Right cardiac atrium (tissue), 5 donors: ENCODE data around the gene CDC73. TPM values are rescaled to one million over a fixed set of nuclear protein-coding genes. Genes with fewer than 3 reads are reported as not detected.

Source experiments
- ATAC-seq, 2 donors: fragments of 200-7000 bp; cut with Tn5 transposase; one replicate each; pipeline versions ENCODE4 v1.8.0 to v1.9.1; 2020; ENCODE audit warnings: moderate library complexity in 2 of 2, mild to moderate bottlenecking in 1 of 2
- DNase-seq, 3 donors: peaks; one replicate each; pipeline ENCODE4 v3.0.0-alpha.2; 2020
- H3K27ac ChIP-seq: one replicate; pipeline ENCODE4 v1.5.1; 2013; ENCODE audit warnings: mild to moderate bottlenecking, low read length, control low read depth, moderate library complexity
- H3K27me3 ChIP-seq: one replicate; pipeline ENCODE4 v1.6.1; 2013; ENCODE audit not compliant: control insufficient read depth, insufficient read depth
- H3K4me1 ChIP-seq: one replicate; pipeline ENCODE4 v1.6.1; 2013; ENCODE audit warnings: low read length; ENCODE audit not compliant: control insufficient read depth, insufficient read depth
- H3K4me3 ChIP-seq: one replicate; pipeline ENCODE4 v1.5.1; 2013; ENCODE audit warnings: low read length, control low read depth
- H3K9me3 ChIP-seq: one replicate; pipeline ENCODE4 v1.6.1; 2013; ENCODE audit warnings: low read length; ENCODE audit not compliant: control insufficient read depth
- WGBS: extraction: QIAGEN DNeasy Blood & Tissue Kit; methylation state at CpG from one replicate; pipeline ENCODE4 v1.1.7; 2013; 5-methylcytosine and 5-hydroxymethylcytosine counted together
- intact Hi-C, 4 donors: fragments of 100-400 bp; cut with DNase I; formaldehyde crosslinking; loops; one replicate each; pipeline versions ENCODE4 v1.11.0 to v1.14.0; 2022 to 2023
- polyA plus RNA-seq: library from polyadenylated mRNA; stranded (reverse); fragments of 200-250 nt; gene quantifications from one replicate; pipeline ENCODE4 v1.2.3, GENCODE V29; 2013
- total RNA-seq, 4 donors: library from RNA; stranded (reverse); fragmentation: NEBNext Ultra II Directional; extraction: Animal tissue kit (Norgen Biotek cat#: 25700); gene quantifications; one replicate each; pipeline ENCODE4 v1.2.1, GENCODE V29; 2021
- donor health status: healthy with polysubstance abuse.
- donor health status: DM: no; HTN: yes; CAD: no.
- donor health status: DM: no; HTN: no; CAD: no.
- donor health status: DM: no; HTN: yes; CAD: no; lungs with severe emphysema.
- donor health status: DM: yes; HTN: yes; CAD: no.

CDC73 gene
- total and polyA plus RNA-seq, 5 donors = 12.4 to 60.9 (median 55.2) TPM

DNA sequence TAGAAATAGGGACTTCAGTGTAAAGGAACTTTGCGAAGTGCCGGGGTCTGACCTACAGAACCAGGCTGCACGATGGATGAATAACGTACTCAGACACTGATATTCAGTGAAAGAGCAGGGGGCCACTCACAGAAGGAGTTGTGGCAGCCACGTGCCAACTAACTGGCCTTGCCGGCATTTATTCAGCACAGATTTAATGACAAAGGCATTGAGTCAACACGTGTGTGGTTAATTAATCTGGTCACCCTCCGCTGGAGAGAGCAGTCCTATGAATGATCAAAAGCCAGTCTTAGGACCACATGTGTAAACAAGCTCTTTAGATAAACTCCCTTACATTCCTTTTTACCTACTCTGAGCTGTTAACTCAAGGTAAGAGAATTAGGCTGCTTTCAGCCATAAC is 70.8 kb downstream of the CDC73 start:
- Histone ChIP-seq H3K4me1 (no peaks in the 10 kb centered on the region), H3K27me3 (no peaks in the 10 kb centered on the region), H3K9me3 (no peaks in the 10 kb centered on the region), H3K4me3 (no peak overlapping the region), H3K27ac (no peak overlapping the region)
- 99% methylated on average over 8 of the region's 8 CpGs for WGBS
- no peak for ATAC-seq
- no peak for DNase-seq
- intact Hi-C loops = loop anchor here in 1 of 4 donors (10.0 kb wide), 1 partner anchor 1102 kb away; no protein-coding TSS in a partner anchor

DNA sequence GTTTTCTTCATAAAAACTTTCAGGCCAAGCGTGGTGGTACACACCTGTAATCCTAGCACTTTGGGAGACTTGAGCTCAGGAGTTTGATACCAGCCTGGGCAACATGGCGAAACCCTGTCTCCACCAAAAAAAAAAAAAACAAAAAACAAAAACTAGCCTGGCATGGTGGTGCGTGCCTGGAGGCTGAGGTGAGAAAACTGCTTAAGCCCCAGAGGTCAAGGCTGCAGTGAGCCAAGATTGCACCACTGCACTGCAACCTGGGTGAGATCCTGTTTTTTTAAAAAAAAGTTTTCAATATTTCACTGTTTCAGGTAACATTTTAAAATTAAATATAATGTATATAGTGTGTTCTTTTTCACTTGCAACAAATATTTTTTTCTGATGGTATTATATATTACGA is 78.1 kb downstream of the CDC73 start:
- 91% methylated on average over 4 of the region's 4 CpGs for WGBS
- intact Hi-C loops = loop anchor here in 1 of 4 donors (10.0 kb wide), 1 partner anchor 1095 kb away; no protein-coding TSS in a partner anchor
- Histone ChIP-seq H3K9me3 (no peaks in the 10 kb centered on the region), H3K27ac (no peak overlapping the region), H3K4me3 (no peak overlapping the region), H3K27me3 (no peaks in the 10 kb centered on the region), H3K4me1 (peaks cover 2% of the 10 kb centered on the region)
- DNase-seq = no peak
- ATAC-seq = no peak

DNA sequence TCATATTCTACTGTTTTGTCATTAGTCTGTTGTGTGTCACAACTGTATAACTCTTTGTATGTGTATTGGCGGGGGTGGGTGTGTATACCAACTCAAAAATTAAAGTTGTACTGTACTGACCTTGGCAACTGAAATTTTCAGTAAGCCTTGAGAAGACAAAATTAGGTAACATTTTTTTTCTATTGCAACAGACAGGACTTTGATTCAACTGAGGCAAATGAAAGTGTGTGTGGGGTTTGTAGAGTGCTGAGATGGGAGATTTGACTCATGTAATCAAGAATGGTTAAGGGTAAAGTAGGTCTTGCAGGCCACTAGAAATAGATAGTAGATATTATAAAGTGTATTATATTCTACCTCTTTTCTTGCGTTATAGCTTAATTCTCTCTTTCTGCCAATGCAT is 79.2 kb downstream of the CDC73 start:
- peaks cover 2% of the 10 kb centered on the region for H3K4me1 ChIP-seq
- ATAC-seq = no peak
- WGBS = 96% methylated on average over 2 of the region's 2 CpGs
- DNase-seq = no peak
- H3K27me3 ChIP-seq = no peaks in the 10 kb centered on the region
- H3K27ac ChIP-seq = no peak overlapping the region
- H3K9me3 ChIP-seq = no peaks in the 10 kb centered on the region
- intact Hi-C loops = no loop called here
- H3K4me3 ChIP-seq = no peak overlapping the region

DNA sequence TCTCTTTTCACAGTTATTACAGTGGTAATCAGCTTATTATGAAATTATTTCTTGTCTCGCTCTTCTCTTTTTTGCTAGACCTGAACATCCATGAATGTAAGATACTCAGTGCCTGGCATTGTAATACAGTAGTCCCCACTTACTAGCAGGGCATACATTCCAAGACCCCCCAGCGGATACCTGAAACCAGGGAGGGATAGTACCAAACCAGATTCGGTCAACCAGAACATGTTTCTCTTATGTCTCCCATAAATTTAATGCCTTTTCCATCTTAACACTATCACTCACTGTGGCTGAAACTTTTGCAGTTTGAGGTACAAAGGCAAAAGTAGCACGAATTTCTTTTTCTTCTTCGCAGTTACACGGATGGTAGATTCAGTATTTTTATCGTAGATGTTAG is 89.2 kb downstream of the CDC73 start:
- Histone ChIP-seq H3K27ac (no peak overlapping the region), H3K4me1 (peaks cover 2% of the 10 kb centered on the region), H3K27me3 (no peaks in the 10 kb centered on the region), H3K4me3 (no peak overlapping the region), H3K9me3 (no peaks in the 10 kb centered on the region)
- ATAC-seq = no peak
- no peak for DNase-seq
- 90% methylated on average over 7 of the region's 7 CpGs for WGBS
- intact Hi-C loops = no loop called here

DNA sequence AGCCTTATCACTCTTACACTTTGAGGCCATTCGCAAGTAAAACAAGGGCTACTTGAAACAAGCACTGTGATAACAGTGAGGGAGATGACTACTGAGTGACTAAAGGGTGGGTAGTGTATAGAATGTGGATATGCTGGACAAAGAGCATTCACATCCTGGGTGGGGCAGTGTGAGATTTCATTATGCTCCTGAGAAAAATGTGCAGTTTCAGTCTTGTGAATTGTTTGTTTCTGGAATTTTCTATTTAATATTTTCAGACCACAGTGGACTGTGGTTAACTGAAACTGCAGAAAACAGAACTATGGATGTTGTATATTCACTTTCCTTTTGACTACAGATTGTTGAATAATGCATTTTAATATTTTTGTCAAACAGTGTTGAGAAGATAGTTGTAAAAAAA is 89.7 kb downstream of the CDC73 start:
- peak in 1 of 2 donors; percentile 47 for ATAC-seq
- H3K27ac ChIP-seq = no peak overlapping the region
- no peaks in the 10 kb centered on the region for H3K27me3 ChIP-seq
- WGBS = 50% methylated on average over 1 of the region's 1 CpG
- H3K4me1 ChIP-seq = peaks cover 2% of the 10 kb centered on the region
- H3K4me3 ChIP-seq = no peak overlapping the region
- no peaks in the 10 kb centered on the region for H3K9me3 ChIP-seq
- no peak for DNase-seq
- intact Hi-C loops = no loop called here

DNA sequence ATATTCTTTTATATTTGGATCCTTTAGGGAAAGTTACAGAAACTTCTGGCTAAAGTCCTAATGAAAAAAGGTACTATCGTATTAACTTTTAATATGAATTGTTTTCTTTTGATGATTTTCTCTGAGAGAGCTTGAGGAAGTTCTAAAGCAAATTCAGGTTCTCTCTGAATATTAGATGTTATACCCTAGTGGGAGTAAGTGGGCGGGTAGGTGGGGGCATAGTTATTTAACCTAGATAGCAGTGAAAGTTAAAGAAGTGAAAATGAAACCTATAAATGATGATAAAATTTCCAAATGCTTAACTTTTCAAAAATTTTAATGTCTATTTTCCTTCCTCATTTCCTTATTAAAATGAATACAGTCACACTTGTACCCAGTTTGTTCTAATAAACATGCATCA is 90.8 kb downstream of the CDC73 start:
- 97% methylated on average over 2 of the region's 2 CpGs for WGBS
- Histone ChIP-seq H3K27me3 (no peaks in the 10 kb centered on the region), H3K4me3 (no peak overlapping the region), H3K27ac (no peak overlapping the region), H3K9me3 (no peaks in the 10 kb centered on the region), H3K4me1 (peaks cover 2% of the 10 kb centered on the region)
- intact Hi-C loops = no loop called here
- no peak for ATAC-seq
- no peak for DNase-seq

DNA sequence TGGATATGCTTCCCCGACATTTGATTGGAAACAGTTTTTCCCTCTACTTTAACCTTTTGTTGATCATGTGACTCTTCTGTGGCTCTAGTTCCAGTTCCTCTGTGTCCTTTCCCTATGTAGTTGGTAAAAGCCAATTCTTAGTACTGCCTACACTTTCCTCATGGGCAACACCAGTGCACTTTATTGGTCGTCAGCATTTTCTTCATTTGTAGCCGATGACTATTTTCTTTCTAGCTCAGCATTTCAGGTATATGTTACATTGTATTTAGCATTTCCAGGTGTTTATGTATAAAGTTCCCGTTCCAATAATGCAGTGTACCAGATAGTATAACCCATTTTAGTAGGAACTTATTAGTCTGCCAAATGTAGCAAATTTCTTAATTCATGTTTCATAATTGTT is 92.2 kb downstream of the CDC73 start:
- 97% methylated on average over 4 of the region's 4 CpGs for WGBS
- DNase-seq (no peak), ATAC-seq (no peak)
- Histone ChIP-seq H3K27ac (no peak overlapping the region), H3K9me3 (no peaks in the 10 kb centered on the region), H3K4me1 (peaks cover 2% of the 10 kb centered on the region), H3K27me3 (no peaks in the 10 kb centered on the region), H3K4me3 (no peak overlapping the region)
- intact Hi-C loops = no loop called here

DNA sequence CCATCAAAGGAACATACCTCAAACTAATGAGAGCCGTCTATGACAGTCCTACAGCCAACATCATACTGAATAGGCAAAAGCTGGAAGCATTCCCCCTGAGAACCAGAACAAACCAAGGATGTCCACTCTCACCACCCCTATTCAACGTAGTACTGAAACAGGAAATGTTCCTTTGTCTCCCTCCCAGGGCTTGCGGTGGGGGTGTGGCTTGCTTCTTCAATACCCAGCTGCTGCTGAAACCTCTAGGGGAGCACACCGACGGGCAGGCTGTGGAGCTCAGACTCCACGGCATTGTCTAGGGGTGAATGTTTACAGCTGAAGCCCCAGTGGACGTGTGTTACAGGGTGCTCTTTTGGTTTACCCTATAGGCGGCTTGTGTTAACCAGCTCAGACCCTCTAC is 95.1 kb downstream of the CDC73 start:
- Histone ChIP-seq H3K9me3 (no peaks in the 10 kb centered on the region), H3K27ac (no peak overlapping the region), H3K4me1 (no peaks in the 10 kb centered on the region), H3K27me3 (no peaks in the 10 kb centered on the region), H3K4me3 (no peak overlapping the region)
- DNase-seq (peak; percentile 30 to 48 (median 47)), ATAC-seq (peak; percentile 63 to 85)
- 77% methylated on average over 8 of the region's 8 CpGs for WGBS
- intact Hi-C loops = no loop called here

DNA sequence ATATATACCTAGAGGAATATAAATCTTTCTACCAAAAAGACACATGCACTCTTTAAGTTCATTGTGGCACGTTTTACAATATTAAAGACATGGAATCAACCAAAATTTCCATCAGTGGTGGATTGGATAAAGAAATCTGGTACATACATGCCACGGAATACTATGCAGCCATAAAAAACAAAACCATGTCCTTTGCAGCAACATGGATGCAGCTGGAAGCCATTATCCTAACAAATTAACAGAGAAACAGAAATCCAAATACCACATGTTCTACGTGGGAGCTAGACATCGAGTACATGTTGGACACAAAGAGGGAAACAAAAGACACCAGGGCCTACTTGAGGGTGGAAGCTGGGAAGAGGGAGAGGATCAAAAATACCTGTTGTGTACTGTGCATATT is 97.6 kb downstream of the CDC73 start:
- no peaks in the 10 kb centered on the region for H3K4me1 ChIP-seq
- intact Hi-C loops = no loop called here
- no peaks in the 10 kb centered on the region for H3K27me3 ChIP-seq
- ATAC-seq (no peak), DNase-seq (no peak)
- 94% methylated on average over 4 of the region's 4 CpGs for WGBS
- no peak overlapping the region for H3K27ac ChIP-seq
- no peaks in the 10 kb centered on the region for H3K9me3 ChIP-seq
- H3K4me3 ChIP-seq = no peak overlapping the region

DNA sequence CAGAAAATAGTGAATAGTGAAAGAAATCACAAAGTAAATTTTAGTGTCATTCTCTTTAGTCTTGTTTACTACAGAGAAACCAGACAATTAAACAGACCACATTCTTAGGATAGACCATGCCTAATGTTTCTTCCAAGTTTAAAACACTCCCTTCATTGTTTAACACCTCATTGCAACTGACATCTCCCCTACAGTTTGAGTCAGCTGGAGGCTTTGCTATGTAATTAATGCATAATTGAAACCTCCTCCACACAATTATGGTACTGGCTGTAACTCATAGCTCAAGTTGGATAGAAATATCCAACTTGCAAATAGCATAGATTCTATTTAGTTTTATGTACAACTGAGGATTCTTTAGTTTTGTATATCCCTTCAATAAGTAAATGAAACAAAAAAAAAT is 99.8 kb downstream of the CDC73 start:
- no peak for DNase-seq
- no peak for ATAC-seq
- Histone ChIP-seq H3K27me3 (no peaks in the 10 kb centered on the region), H3K4me3 (no peak overlapping the region), H3K27ac (no peak overlapping the region), H3K4me1 (no peaks in the 10 kb centered on the region), H3K9me3 (no peaks in the 10 kb centered on the region)
- intact Hi-C loops = no loop called here

DNA sequence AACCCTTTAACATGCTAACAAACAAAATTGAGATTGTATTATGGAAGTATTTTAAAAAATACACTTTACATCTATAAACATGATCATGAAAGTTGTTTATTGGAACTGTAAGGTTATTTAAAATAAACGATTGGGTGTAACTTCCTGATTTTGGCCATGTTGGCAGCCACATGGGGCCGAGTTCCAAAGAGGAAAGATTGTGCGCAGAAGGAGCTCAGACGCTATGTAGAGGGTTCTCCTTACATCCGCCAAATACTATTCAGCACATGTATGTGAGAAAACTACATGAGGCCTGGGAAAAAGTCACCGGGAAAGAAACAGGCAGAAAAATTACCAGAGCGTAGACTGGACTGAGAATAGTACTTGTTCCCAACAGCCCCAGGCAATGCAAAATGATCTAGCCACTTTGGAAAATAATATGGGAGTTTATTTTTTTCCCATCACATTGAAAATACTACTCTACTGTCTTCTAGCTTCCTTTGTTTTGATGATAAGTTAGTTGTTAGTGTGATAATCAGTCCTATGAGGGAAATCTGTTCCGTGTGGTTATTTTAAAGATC is 100.3 kb downstream of the CDC73 start:
- Histone ChIP-seq H3K4me1 (no peaks in the 10 kb centered on the region), H3K4me3 (no peak overlapping the region), H3K9me3 (no peaks in the 10 kb centered on the region), H3K27me3 (no peaks in the 10 kb centered on the region), H3K27ac (no peak overlapping the region)
- DNase-seq (no peak), ATAC-seq (peak; percentile 52 to 71)
- 39% methylated on average over 8 of the region's 8 CpGs for WGBS
- intact Hi-C loops = no loop called here

DNA sequence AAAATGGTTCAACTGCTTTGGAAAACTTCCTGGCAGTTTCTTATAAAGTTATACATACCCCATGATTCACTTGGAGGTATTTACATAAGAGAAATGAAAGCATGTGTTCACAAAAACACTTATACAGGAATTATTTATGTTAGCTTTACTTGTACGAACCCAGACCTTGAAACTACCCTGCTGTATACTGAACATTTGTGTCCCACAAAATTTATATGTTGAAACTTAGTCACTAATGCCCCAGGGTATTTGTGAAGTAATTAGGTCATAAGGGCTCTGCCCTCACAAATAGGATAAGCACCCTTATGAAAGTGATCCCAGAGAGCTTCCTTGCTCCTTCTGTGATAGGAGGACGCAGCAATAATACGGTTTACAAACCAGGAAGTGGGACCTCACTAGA is 107.3 kb downstream of the CDC73 start:
- Histone ChIP-seq H3K27ac (no peak overlapping the region), H3K4me1 (no peaks in the 10 kb centered on the region), H3K27me3 (no peaks in the 10 kb centered on the region), H3K4me3 (no peak overlapping the region), H3K9me3 (no peaks in the 10 kb centered on the region)
- ATAC-seq = no peak
- WGBS = 61% methylated on average over 3 of the region's 3 CpGs
- DNase-seq = no peak
- intact Hi-C loops = no loop called here
